Measurements from ENCODE around the gene ZFAND2A.
A peak's percentile ranks its signal among the peaks of the same experiment; 100 is the strongest.
"Not testable (repeated sequence)": the region's sequence is repeated elsewhere in the genome, so short reads cannot be mapped to it uniquely, and the experiment has no call there.

The ZFAND2A gene

DNA sequence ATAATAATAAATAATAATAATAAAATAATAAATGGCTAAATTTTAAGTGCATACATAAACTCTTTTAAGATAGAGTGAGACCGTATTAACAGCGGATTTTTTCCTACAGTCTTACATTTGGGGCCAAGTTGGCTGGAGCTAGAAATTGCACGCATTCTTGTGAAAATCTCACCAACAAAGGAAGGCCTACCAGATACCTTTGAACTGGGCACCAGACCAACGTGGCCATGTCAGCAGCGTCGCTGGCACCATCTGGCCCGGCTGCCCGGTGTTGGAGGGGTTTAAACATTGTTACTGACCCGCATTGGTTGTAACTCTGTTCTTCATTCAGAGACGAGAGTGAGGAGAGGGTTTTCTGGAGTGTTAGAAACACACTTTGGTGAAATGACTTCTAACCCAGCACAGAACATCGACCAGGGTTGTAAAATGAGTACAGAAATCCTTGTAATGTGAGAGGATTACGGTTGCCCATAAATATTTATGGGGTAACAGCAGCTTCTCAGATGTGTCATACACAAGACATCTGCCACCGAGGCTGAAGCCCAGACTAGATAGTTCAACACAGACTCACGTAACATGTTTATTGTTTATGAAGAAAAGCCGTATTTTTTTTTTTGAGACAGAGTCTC lies 38.1 kb upstream of the ZFAND2A start:
- no peak overlapping the region for H3K4me3 ChIP-seq (replicated peaks in 1 of 2; ENCODE audit: low read depth in 2 of 2, low read length in 2 of 2)
- TF ChIP-seq CTCF (IDR thresholded peaks at IDR 0.05; ENCODE audit: low read depth, low read length), result no peak
- peak; percentile 42 to 65 for DNase-seq (ENCODE audit: low read depth in 2 of 2)

DNA sequence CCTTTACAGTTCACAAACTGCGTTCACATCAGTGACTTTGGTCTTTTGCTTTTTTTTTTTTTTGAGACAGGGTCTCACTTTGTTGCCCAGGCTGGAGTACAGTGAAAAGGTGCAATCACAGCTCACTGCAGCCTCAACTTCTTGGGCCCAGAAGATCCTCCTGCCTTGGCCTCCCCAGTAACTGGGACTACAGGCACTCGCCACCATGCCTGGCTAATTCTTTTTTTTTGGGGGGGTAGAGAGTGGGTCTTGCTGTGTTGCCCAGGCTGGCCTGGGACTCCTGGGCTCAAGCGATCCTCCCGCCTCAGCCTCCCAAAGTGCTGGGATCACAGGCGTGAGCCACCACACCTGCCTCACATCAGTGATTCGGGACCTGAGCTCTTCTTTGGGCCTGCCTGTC lies 37.0 kb upstream of the ZFAND2A start:
- no peak overlapping the region for H3K4me3 ChIP-seq (replicated peaks in 1 of 2; ENCODE audit: low read depth in 2 of 2, low read length in 2 of 2)
- no peak for DNase-seq (ENCODE audit: low read depth in 2 of 2)
- TF ChIP-seq CTCF (IDR thresholded peaks at IDR 0.05; ENCODE audit: low read depth, low read length), result no peak

DNA sequence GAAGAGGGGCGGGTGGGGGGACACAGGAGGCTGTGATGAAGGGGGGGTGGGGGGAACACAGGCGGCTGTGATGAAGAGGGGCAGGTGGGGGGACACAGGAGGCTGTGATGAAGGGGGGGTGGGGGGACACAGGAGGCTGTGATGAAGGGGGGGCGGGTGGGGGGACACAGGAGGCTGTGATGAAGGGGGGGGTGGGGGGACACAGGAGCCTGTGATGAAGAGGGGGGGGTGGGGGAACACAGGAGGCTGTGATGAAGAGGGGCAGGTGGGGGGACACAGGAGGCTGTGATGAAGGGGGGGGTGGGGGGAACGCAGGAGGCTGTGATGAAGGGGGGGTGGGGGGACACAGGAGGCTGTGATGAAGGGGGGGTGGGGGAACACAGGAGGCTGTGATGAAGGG lies 36.4 kb upstream of the ZFAND2A start:
- DNase-seq (ENCODE audit: low read depth in 2 of 2); H3K4me3 ChIP-seq (replicated peaks in 1 of 2; ENCODE audit: low read depth in 2 of 2, low read length in 2 of 2): not testable (repeated sequence)

DNA sequence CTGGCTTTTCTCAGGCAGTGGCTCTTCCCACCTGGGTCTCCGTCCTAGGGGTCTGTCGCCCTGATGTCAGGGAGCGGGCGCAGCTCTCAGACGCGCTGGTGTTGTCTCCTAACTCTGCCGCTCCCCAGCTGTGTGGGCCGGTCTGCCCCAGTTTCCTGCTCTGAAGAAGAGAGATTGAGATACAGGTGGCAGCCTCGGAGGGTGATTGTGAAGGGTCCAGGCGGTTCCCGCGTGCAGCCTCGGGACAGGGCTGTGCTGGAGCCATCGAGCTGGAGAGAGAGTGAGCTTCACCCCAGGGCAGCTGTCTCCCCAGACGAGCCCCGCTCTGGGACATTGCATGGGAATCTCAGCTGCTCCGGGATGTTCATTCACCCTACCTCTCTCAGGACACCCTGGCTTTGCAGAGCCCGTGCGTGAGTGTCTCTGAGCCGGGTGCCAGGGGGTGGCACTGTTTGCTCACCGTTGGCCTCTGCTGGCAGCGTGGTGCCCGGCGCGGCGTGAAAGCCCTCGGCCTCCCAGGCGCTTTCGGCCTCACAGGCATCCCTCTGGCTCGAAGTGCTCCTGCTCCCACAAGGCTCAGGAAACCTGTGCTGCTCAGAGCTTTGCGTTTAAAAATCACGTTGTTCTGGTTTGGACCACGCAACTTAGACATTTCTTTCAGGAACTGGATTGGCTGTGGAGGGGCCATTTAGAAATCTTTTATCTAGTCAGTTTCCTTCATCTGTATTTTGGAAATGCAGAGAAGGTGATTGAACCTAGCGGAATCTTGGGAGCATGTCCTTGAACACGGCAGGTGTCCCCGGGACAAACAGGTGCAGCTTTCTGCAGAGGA lies 33.8 kb upstream of the ZFAND2A start:
- no peak overlapping the region for H3K4me3 ChIP-seq (replicated peaks in 1 of 2; ENCODE audit: low read depth in 2 of 2, low read length in 2 of 2)
- TF ChIP-seq CTCF (IDR thresholded peaks at IDR 0.05; ENCODE audit: low read depth, low read length), result peak; percentile 42
- peak; percentile 51 to 61 for DNase-seq (ENCODE audit: low read depth in 2 of 2)

DNA sequence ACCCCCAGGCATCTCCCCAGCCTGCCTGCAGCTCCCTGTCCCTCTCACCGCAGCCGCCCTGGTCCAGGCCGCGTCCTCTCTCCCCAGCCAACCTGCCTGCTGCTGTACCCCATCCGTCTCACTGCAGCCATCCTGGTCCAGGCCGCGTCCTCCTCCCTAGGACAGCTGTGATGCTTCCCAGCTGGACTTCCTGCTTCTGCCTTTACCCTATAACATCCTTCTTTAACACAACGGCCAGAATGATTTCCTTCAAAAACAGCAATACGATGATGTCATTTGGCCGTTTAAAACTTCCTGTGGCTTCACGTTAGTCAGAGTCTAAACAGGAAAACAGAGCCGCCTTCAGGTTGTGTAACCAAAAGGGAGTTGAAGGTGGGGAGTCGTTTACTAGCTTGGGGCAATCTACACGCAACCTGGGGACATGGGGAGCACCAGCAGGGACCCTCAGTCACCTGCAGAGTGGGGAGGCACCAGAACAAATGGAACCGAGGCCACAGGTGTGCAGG lies 32.2 kb upstream of the ZFAND2A start:
- peak overlapping the region in 1 of 2 donors; percentile 18 for H3K4me3 ChIP-seq (replicated peaks in 1 of 2; ENCODE audit: low read depth in 2 of 2, low read length in 2 of 2)
- peak; percentile 32 for TF ChIP-seq CTCF (IDR thresholded peaks at IDR 0.05; ENCODE audit: low read depth, low read length)
- DNase-seq (ENCODE audit: low read depth in 2 of 2), result peak; percentile 87 to 95

DNA sequence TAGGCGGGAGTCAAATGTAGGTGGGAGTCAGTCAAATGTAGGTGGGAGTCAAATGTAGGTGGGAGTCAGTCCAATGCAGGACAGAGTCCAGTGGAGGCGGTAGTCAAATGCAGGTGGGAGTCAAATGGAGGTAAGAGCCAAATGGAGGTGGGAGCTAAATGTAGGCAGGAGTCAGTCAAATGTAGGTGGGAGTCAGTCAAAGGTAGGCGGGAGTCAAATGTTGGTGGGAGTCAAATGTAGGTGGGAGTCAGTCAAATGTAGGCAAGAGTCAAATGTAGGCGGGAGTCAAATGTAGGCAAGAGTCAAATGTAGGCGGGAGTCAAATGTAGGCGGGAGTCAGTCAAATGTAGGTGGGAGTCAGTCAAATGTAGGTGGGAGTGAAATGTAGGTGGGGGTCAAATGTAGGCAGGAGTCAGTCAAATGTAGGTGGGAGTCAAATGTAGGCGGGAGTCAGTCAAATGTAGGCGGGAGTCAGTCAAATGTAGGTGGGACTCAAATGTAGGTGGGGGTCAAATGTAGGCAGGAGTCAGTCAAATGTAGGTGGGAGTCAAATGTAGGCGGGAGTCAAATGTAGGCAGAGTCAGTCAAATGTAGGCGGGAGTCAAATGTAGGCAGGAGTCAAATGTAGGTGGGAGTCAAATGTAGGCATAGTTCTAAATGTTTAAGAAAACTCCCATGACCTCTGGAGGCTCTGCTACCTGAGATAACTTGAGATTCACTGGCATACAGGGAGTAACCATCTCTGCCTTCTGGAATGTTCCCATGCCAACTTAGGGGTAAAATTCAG lies 30.2 kb upstream of the ZFAND2A start:
- DNase-seq (ENCODE audit: low read depth in 2 of 2), result no peak
- no peak overlapping the region for H3K4me3 ChIP-seq (replicated peaks in 1 of 2; ENCODE audit: low read depth in 2 of 2, low read length in 2 of 2)
- TF ChIP-seq CTCF (IDR thresholded peaks at IDR 0.05; ENCODE audit: low read depth, low read length), result no peak

Measured in cardiac fibroblast (primary cell).